HepG2 (cell line): Measurements from ENCODE around the gene CIT. TPM values are rescaled to one million over a fixed set of nuclear protein-coding genes. Genes with fewer than 3 reads are reported as not detected.

ENCODE experiments used
- ATAC-seq: fragments of 200-7000 bp; cut with Tn5 transposase; 3 replicates; pipeline ENCODE4 v1.9.1; 2020; ENCODE audit warnings: mild to moderate bottlenecking, moderate library complexity
- BruUV-seq: library from RNA; stranded (reverse); fragments of 400-500 nt; replicated peaks from 2 replicates; lab custom pipeline; 2021; lab: Mats Ljungman, UMichigan
- CTCF ChIA-PET: fragments of 300-600 bp; formaldehyde crosslinking; extraction: SDS; loops from one replicate; lab custom pipeline; 2021; ENCODE audit warnings: low total read pairs, inconsistent platforms, low intra/inter-chr PET ratio; lab: Yijun Ruan, JAX
- POLR2A ChIA-PET: fragments of 350-600 bp; sonication (Branson Sonifier 250); formaldehyde crosslinking; loops from one replicate; lab custom pipeline; 2020; ENCODE audit warnings: antibody characterized with exemption, inconsistent platforms; lab: Yijun Ruan, JAX
- DNase-seq: peaks from one replicate; pipeline ENCODE4 v3.0.0-alpha.2; 2015; ENCODE audit warnings: low spot score
- FAIRE-seq: peaks from 3 replicates; lab custom pipeline; 2011; peaks lifted over from hg19 to GRCh38; lab: Jason Lieb, UNC
- H2AFZ ChIP-seq: one replicate; pipeline ENCODE4 v1.6.1; 2011; ENCODE audit warnings: low read length, inconsistent platforms
- H3K27ac ChIP-seq: fragments of 300-600 bp; 3 replicates; pipeline ENCODE4 v1.8.0; 2011; ENCODE audit warnings: mixed run types, mild to moderate bottlenecking, mixed read lengths, low read length, inconsistent platforms; ENCODE audit not compliant: insufficient read depth; ENCODE audit errors: extremely low read length
- H3K27me3 ChIP-seq, 2 experiments: fragments of 200-600 bp in 1 of 2; 2 replicates in 1 of 2; 3 replicates in 1 of 2; pipeline versions ENCODE4 v1.6.0 to v1.8.0; 2011; ENCODE audit warnings: low read length in 2 of 2, mild to moderate bottlenecking in 2 of 2, moderate library complexity in 2 of 2, inconsistent platforms in 1 of 2; ENCODE audit not compliant: insufficient read depth in 2 of 2, control insufficient read depth in 1 of 2
- H3K36me3 ChIP-seq, 2 experiments: fragments of 200-600 bp in 1 of 2; replicated peaks in 1 of 2; 2 replicates in 1 of 2; 3 replicates in 1 of 2; pipeline versions ENCODE4 v1.5.1 to v1.8.0; 2011; ENCODE audit warnings: low read length in 2 of 2, inconsistent platforms in 1 of 2; ENCODE audit not compliant: insufficient read depth in 2 of 2, control insufficient read depth in 1 of 2
- H3K4me1 ChIP-seq: 2 replicates; pipeline ENCODE4 v1.5.1; 2012; ENCODE audit warnings: low read length, inconsistent platforms; ENCODE audit not compliant: insufficient read depth
- H3K4me2 ChIP-seq: 2 replicates; pipeline ENCODE4 v1.6.0; 2011; ENCODE audit warnings: low read depth, low read length, inconsistent platforms
- H3K4me3 ChIP-seq, 3 experiments: fragments of 200-600 bp in 1 of 3; sonication (generic), shearing (Covaris generic) in 1 of 3; replicated peaks in 1 of 3; 2 replicates each; pipeline ENCODE4 v1.5.1; 2011 to 2016; ENCODE audit warnings: low read length in 3 of 3, inconsistent platforms in 2 of 3, low read depth in 2 of 3, mild to moderate bottlenecking in 2 of 3, control low read depth in 1 of 3, mixed read lengths in 1 of 3; ENCODE audit not compliant: insufficient read depth in 1 of 3
- H3K79me2 ChIP-seq: one replicate; pipeline ENCODE4 v1.6.1; 2011; ENCODE audit warnings: low read length, inconsistent platforms; ENCODE audit not compliant: insufficient read depth
- H3K9ac ChIP-seq: 2 replicates; pipeline ENCODE4 v1.6.0; 2011; ENCODE audit warnings: mild to moderate bottlenecking, low read depth, low read length, inconsistent platforms; ENCODE audit not compliant: insufficient read depth
- H3K9me3 ChIP-seq: 2 replicates; pipeline ENCODE4 v1.5.1; 2012; ENCODE audit warnings: mild to moderate bottlenecking, low read length
- H4K20me1 ChIP-seq: 2 replicates; pipeline ENCODE4 v1.6.0; 2011; ENCODE audit warnings: inconsistent platforms, mild to moderate bottlenecking, low read length, moderate library complexity; ENCODE audit not compliant: insufficient read depth
- HHEX ChIP-seq: IDR thresholded peaks from 2 replicates; pipeline ENCODE4 v1.6.1; 2016; ENCODE audit warnings: control low read depth
- HMGXB3 ChIP-seq: sonication (generic); formaldehyde crosslinking; IDR thresholded peaks from 2 replicates; pipeline ENCODE4 v1.4.0; 2020; ENCODE audit warnings: missing genetic modification reagents, borderline replicate concordance
- RORA ChIP-seq: sonication (generic); formaldehyde crosslinking; IDR thresholded peaks from 2 replicates; pipeline ENCODE4 v1.5.0; 2020; ENCODE audit warnings: mild to moderate bottlenecking, missing genetic modification reagents, moderate library complexity
- ZNF362 ChIP-seq: sonication (generic); formaldehyde crosslinking; IDR thresholded peaks from 2 replicates; pipeline ENCODE4 v1.4.0; 2020; ENCODE audit warnings: missing genetic modification reagents, mild to moderate bottlenecking, borderline replicate concordance
- ZNF652 ChIP-seq: IDR thresholded peaks from 2 replicates; pipeline ENCODE4 v1.6.1; 2016; ENCODE audit warnings: low read depth, borderline replicate concordance
- ZNF713 ChIP-seq: sonication (generic); formaldehyde crosslinking; IDR thresholded peaks from 2 replicates; pipeline ENCODE4 v1.4.0; 2020; ENCODE audit warnings: mild to moderate bottlenecking, missing genetic modification reagents
- WGBS: methylation state at CpG from one replicate; pipeline ENCODE4 v1.1.6; 2017; ENCODE audit warnings: low lambda C conversion rate; 5-methylcytosine and 5-hydroxymethylcytosine counted together
- in situ Hi-C: cut with HindIII; loops from 2 replicates; pipeline ENCODE4 v1.10.0; 2017; ENCODE audit warnings: low pct_unique_long_range_greater_than_20kb; ENCODE audit not compliant: extremely low pct_ligation_motif_present
- intact Hi-C: fragments of 100-400 bp; cut with micrococcal nuclease; formaldehyde crosslinking; loops from one replicate; pipeline ENCODE4 v1.10.0; 2022; ENCODE audit not compliant: unreplicated experiment
- polyA plus RNA-seq, 8 experiments: library from polyadenylated mRNA; depleted of rRNA in 3 of 8; stranded (reverse) in 7 of 8; unstranded in 1 of 8; fragments of >200 nt; fragmentation: Illumina TruSeq in 4 of 8; extraction: Trizol in 4 of 8; gene quantifications; 2 replicates each; pipeline versions ENCODE4 v1.2.1 to v1.2.3, GENCODE V29; 2011 to 2016; ENCODE audit warnings: low read depth in 4 of 8, missing spikeins in 1 of 8, mixed read lengths in 1 of 8; ENCODE audit not compliant: insufficient read depth in 1 of 8
- total RNA-seq, 5 experiments: library from RNA; depleted of rRNA; stranded (reverse); fragments of >200 nt; fragmentation: Illumina TruSeq; extraction: Trizol; gene quantifications; 2 replicates each; pipeline ENCODE4 v1.2.3, GENCODE V29; 2016; ENCODE audit warnings: low read depth in 1 of 5

Gene CIT
- total and polyA plus RNA-seq, 2 of the 13 experiments (the other 11 are each of a cell fraction or from before 2014, with no cell fraction given), result 7.7 to 11.7 TPM

GRCh38 chr12:119803381-119803791 is 73.7 kb downstream of the CIT start:
- H3K79me2 ChIP-seq, result no peaks in the 10 kb centered on the region
- peaks cover 5% of the 10 kb centered on the region; the same call in 1 of the 2 replicates for H3K9me3 ChIP-seq
- no peaks in the 10 kb centered on the region for H4K20me1 ChIP-seq
- peaks cover 0 to 13% of the 10 kb centered on the region in 2 experiments; a peak in 1 of 5 replicates for H3K36me3 ChIP-seq
- H3K27ac ChIP-seq, result no peak overlapping the region
- TF ChIP-seq HMGXB3 (CRISPR knock-in tag), result no peak
- TF ChIP-seq ZNF652 (CRISPR knock-in tag), result 0 out of 2 replicates have a peak, but pooled peaks have one; percentile 33
- H3K9ac ChIP-seq, result no peak overlapping the region
- H2AFZ ChIP-seq, result no peak overlapping the region
- ATAC-seq, result no peak
- intact Hi-C loops, result no loop called here
- ChIA-PET POLR2A (no interaction called here), CTCF (no interaction called here)
- 98% methylated on average over 15 of the region's 16 CpGs for whole genome bisulfite sequencing
- no peak for FAIRE-seq
- no peaks in the 10 kb centered on the region for H3K27me3 ChIP-seq
- BruUV-seq, result no TSS peak
- H3K4me3 ChIP-seq, result no peak overlapping the region
- no peak overlapping the region for H3K4me2 ChIP-seq
- peaks cover 8% of the 10 kb centered on the region; the same call in 1 of the 2 replicates for H3K4me1 ChIP-seq
- DNase-seq, result no peak
- in situ Hi-C loops, result no loop called here

- ATAC-seq (no peak), FAIRE-seq (no peak), DNase-seq (no peak)
- H3K36me3 ChIP-seq, result peaks cover 0 to 13% of the 10 kb centered on the region in 2 experiments; a peak in 1 of 5 replicates
- intact Hi-C loops, result no loop called here
- CTCF ChIA-PET, result no interaction called here
- H3K4me1 ChIP-seq, result peaks cover 2% of the 10 kb centered on the region; the same call in 1 of the 2 replicates
- H3K27me3 ChIP-seq, result no peaks in the 10 kb centered on the region
- 100% methylated on average over 4 of the region's 4 CpGs for WGBS
- no peak overlapping the region for H3K9ac ChIP-seq
- H3K4me2 ChIP-seq, result no peak overlapping the region
- H2AFZ ChIP-seq, result no peak overlapping the region
- H3K4me3 ChIP-seq, result no peak overlapping the region
- in situ Hi-C loops, result no loop called here
- no TSS peak for BruUV-seq
- H3K9me3 ChIP-seq, result peaks cover 5% of the 10 kb centered on the region; the same call in 1 of the 2 replicates
- H3K79me2 ChIP-seq, result no peaks in the 10 kb centered on the region
- no peaks in the 10 kb centered on the region for H4K20me1 ChIP-seq
- H3K27ac ChIP-seq, result no peak overlapping the region
- POLR2A ChIA-PET, result no interaction called here
- TF ChIP-seq ZNF362 (CRISPR knock-in tag) (no peak), ZNF713 (CRISPR knock-in tag) (no peak), RORA (CRISPR knock-in tag) (no peak), HHEX (CRISPR knock-in tag) (no peak)
Measured at GRCh38 chr12:119802472-119802871, 74.6 kb downstream of the CIT start.
